GM19240 (cell line): Measurements from ENCODE around the gene COPG1.
A peak's percentile ranks its signal among the peaks of the same experiment; 100 is the strongest.

Experiments
- DNase-seq: peaks from one replicate; pipeline ENCODE4 v3.0.0; 2011; ENCODE audit warnings: low spot score; ENCODE audit not compliant: insufficient read length

The COPG1 gene

DNA sequence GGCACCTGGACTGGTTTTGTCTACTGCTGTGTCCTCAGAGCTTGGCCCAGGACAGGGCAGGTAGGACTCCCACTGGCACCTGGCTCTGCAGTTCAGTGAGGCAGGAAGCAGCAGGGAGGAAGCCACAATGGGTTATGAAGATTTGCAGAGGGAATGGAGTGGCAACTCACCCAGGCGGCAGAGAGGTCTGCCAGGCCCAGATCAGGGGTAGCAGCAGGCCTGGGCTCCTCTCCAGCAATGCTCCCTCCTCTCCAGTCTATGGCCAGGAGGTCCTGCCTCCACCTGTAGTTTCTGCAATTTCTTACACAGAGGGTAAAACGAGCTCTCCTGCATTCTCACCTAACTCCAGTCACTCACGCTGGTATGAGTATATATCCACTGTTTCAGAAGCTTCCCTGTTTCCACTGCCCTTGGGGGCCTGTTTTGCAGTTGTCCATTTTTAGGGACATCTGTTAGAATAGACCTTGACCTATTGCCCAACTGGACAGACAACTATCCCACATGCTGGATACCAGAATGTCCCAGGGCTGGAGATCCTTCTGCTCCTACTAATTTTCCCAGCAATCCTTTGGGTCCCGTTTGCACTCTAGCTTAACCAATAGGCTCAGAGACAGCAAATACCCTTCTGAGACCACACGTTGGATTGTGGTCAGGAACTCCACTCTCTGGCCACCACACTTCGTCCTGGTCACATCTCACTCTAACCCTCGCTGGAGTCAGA is 64.4 kb downstream of the COPG1 start:
- DNase-seq, result no peak

DNA sequence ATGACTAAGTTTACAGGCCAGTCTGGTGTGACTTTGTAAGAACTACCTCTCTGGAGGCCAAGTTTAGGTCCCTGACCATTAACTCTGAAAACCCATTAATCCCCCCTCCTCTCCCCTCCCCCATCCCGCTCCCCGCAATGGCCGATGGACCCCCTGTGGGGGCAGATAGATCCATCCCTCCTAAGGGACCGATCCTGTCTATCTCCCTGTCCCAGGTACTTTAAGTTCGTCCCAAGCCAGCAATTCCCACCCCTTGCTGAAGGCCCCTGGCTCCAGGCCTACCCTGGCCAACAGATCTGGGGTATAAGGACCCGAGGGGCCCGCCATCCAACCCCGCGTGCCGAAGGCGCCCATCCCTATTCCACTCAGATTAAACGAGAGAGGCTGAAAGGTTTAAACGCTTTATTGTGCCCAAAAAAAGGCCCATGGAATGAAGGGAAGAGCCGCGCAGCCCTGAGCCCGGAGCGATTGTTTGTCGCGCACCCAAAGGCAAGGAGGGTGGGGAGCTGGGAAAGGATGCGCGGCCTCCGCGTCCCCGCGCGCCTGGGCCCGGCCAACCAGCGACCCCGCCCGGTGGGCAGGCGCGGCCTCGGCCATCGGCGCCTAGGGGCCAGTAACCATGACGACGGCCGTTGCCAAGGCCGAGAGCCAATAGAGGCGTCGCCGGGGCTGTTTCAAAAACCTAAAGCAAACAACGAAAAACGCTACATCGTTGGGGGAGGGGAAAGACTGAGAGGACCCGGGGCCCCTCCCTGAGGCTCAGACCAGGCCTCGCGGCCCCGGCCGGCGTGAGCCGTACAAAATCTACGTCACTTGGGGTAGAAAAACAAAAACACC is 65.2 kb downstream of the COPG1 start:
- DNase-seq, result peak; percentile 57

DNA sequence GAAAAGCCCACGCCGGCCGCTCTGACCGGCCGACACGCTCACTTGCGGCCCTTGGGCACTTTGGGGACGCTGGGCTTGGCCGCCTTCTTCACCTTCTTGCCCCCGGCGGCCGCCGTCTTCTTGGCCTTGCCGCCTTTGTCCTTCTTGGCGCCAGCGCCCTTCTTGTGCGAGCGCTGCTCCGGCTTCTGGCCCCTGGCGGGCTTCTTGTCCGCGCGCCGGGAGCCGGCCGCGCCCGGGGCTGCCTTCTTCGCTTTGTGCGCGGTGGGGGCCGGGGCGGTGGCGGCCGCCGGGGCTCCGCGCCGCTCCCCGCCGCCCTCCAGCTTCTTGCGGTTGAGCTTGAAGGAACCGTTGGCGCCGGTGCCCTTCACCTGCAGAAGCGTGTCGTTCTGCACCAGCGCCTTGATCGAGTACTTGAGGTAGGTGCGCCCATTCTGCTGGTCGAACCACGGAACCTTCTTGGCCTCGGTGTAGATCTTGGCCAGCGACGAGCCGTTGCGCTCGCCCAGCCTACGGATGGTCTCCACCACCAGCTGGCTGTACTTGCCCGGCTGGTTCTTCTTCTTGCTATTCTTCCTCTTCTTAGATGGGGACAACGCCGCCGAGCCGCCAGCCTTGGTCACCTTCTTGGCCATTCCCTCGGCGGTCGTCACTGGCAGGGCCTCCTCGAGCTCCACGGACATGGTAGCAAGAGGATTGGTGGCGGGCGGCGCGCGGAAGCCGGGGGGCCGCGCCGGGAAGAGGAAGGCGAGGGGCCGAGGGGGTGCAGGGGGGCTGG is 66.0 kb downstream of the COPG1 start:
- no peak for DNase-seq

DNA sequence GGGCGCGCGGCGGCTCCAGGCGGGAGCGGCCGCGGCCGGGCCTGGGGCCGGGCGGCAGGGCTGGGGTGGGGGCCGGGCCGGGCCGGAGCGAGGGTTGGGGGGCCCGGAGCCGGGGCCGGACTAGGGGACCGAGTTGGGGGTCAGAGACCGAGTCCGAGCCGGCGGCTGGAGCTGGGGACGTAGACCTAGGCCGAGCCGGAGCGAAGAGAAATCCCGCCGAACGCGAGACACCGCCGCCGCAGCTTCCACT is 66.5 kb downstream of the COPG1 start:
- no peak for DNase-seq

DNA sequence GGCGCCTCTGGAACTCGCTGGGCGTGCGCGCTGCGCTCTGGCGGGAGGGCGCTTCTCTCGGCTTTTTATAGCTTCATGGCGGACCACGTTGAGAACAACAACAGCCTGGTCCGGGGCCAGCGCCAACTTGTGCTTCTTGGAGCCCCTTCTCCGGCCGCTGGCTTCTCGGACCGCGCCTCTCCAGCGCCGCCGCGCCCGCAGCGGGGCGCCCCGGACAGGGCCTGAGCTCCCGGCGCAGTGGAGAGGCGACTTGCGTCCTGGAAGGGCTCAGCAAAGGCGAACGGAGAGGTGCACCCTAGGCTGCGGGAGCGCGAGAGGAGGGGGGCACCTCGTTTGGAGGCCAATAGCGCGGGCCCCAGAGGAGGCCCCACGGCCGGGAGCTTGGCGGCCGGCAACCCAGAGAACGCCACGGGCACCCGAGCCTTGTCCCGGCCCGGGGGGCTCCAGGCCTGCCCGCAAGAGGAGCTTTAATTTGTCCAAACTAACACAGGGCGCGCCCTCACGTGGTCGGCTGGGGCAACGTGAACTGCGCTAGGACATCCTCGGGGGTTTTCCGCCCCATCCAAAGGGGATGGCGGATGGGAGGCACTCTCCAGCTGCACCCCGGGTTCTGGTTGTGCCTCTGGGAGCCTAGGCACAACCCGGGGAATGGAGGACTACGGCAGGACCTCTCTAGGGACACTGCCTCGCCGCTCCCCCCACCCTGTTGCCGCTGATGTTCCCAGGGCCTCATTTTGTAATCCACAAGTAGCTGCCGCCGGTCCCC is 67.0 kb downstream of the COPG1 start:
- peak; percentile 59 for DNase-seq

DNA sequence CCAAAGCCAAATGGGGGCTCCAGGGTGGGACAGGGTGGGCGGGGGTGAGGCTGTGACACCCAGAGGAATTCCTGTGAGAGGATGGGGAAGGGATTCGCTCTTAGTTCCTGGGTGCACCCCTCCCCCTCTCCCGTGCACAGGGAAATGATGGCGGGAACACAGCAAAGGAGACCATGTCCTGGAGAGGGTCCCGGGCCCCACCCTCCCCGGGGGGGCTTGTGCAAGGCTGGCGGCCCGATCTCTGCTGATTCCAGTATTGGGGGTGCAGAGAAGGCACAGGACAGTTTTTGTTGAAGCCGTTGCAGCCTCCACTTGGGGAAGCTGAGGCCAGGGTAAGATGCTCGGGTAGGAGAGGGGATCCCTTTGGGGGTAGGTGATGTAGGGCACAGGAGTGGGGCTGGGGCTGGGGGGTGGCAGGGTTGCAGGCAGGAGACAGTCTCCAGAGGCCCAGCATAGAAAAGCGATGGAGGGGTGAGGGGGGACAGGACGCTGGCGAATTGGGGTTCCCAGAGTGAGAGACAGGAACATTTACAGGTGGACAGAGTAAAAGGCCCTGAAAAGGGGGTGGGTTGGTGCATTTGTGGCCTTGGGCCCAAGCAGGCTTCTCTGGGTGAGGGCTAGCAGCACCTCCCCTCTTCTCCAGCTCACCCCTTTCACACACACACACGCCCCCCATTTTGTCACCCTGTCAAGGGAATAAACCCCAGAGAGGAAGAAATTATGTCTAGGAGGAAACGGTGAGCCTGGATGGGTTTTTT is 67.8 kb downstream of the COPG1 start:
- DNase-seq, result no peak

DNA sequence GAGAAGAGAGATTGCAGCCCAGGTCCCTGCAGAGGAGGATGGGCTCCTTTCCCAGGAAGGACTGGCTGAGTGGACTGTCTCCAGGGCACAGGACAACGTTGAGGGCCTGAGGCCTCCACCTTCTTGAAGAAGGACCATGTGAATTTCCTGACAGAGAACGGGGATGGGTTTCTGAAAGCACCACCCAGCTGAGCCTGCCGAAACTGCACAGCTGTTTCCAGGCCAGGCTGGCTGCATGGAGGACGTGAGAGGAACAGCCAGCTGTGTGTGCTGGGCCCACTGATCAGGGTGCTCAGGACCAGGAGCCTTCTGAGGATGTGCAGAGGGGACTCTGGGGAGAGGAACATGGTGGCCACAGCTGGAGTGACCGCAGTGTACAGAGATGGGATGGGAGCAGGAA is 68.4 kb downstream of the COPG1 start:
- no peak for DNase-seq

DNA sequence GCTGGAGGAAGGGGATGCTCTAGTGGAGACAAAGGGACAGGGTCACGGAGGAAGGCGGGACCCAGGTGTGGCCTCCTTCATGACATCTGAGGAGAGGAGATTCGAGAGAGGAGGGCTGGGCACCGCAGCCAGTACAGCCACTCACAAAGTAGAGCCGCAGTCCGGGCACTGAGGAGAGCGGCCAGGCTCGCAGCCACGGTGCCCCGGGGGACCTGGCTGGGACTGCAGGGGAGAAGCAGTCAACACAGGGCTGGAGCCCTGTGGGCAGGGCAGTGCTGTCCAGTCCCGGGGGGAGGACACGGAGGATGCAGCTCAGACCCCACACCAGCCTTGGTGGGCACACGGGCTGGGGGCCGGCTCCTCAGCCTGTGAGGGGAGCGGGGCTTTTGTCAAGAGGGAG is 69.5 kb downstream of the COPG1 start:
- DNase-seq, result no peak

DNA sequence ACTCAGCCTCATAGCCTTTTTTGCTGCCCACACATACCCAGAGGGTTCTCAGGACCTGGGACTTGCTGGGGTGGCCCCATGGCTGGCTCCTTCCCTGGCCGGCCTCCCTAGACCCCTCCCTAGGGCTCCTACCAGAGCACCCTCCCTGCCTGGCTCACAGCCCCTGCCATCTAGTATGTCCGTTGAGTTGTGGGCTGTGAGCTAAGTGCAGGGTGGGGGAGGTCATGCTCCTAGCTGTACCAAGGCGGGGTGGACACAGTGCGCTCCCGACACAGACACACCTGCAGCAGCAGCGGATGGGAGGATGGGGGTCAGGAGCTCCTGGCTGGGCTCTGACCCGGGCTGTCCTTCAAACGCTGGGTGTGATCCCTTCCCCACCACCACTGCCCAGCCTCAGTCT is 70.9 kb downstream of the COPG1 start:
- no peak for DNase-seq

DNA sequence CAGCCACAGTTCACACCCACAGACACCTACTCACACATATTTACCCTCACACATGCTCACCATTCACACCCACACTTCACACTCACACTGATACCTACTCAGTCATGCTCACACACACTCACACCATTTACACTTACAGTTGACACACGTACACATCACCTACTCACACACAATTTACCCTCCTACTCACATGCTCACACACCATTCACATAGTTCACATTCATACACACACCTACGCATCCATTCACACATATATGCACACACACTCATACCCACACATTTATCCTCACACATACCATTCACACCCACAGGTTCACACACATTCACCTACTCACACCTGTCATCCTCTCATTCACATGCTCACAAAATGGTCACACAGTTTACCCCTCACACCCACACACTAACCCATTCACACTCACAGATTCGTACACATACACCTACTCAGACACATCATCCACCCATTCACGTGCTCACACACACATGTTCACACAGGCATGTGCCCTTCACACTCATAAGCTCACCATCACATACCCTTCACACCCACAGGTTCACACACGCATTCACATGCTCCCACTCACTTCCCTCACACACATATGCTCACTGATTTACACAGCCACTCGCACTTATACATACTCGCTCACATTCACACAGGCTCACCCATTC is 71.5 kb downstream of the COPG1 start:
- no peak for DNase-seq

DNA sequence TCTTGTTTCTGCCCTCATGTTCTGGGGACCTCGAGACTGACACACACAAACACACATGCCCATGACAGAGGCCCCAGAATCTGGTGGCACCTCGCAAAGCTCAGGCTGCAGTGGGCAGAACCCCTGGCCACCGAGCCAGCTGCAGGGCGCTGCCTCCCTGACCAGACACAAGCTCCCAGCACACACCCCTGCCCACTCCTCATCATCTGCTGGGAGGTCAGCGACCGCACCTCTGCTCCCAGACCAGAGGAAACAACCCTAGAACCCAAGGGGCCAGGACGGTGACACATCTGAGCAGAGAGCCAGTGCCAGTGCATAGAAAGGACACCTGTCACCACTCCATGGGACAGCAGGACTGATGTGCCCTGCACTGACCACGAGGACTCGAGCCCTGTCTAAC is 72.5 kb downstream of the COPG1 start:
- no peak for DNase-seq

DNA sequence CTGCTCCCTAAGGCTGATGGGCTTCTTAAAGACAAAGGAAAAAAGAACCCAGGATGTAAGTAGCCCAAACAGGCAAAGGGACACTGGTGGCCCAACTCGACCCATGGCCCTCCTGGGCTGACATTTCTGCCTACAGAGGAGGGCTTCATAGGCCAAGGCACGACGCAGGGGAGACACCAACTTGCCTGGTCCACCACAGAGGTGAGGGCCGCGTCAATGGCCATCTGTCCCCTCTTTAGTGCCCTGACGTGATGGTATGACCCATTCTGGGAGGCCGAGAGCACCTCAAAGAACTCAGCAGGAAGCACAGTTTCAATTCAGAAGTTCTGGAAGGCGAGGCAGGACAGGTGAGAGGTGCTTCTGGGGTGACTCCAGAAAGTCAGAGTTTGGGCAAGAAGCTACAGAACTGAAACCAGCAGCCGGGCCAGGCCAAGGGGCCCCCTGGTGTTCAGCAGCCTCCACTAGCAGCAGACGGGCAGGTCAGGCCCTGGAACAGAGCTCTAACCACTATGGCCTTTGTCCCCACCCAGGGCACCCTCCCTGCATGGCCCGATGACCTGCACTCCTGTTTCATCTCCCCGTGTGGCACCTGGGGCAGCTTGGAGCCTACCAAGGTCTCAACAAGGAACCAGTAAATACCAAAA is 74.4 kb downstream of the COPG1 start:
- DNase-seq, result peak; percentile 61

DNA sequence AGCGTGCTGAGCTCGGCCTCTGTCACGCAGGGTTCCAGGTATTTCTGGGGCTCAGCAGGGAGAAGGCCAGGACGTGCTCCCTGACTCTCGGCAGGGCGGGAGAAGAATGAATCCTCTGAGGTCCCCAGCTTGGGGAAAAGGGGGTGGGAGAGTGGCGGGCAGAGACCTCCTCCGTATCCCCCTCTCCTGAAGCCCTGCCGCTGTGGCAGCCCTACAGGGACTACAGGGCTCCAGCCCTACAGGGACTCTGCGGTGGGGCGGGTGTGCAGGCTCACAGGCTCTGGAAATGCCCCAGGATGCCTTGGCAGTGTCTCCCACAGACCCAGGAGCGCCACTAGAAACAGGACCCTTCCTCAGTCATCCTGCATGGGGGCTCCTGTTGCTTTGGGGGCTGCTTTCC is 75.4 kb downstream of the COPG1 start:
- no peak for DNase-seq

DNA sequence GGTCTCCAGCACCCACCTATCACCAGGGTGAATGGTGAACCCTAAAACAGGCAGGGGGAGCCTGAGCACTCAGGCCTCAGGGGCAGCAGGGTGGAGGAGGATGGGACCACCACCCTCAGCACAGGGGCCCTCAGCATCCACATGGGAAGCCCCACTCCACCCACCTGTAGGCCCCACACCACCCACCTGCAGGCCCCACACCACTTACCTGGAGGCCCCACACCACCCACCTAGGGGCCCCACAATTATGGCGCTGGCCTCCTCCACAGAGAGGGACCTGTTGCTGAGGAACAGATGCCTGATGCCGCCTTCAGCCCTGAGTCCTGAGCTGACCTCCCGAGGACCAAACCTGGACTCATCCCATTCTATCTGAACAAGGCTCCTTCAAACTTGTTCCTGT is 76.0 kb downstream of the COPG1 start:
- no peak for DNase-seq

DNA sequence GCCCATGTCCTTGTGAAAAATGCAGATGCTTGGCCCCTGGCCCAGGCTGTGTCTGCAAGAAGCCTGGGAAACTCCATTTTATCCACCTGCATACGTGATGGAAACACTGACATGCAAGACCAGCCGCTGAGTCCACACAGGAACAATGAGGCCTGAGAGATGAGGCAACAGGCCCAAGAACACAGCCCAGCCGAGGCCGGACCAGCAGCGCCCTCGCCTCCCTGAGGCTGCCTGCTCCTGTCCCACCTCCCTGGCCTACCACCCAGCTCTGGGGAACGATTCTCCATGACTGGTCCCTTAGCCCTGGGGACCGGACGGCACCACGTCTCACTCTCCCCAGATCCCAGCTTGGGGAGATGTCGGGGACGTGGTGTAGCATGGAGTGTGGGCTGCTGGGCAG is 76.7 kb downstream of the COPG1 start:
- no peak for DNase-seq

DNA sequence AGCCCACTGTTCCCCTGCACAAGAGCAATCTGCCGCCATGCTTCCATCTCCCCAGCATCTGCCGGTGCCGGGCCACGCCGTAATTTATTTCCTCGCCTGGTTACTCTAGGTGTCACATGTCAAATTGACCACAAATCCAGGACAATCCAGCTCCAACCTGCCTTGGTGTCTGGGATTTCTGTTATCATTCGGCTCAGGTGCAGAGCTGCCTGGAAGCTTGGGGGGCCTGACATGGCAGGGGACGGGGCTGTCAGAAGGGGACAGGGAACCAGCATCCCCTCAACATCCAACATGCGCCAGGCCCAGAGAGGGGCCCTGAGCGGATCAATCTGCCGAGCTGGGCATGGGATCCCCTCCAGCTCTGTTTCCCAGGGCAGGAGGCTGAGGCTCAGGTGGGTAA is 77.2 kb downstream of the COPG1 start:
- no peak for DNase-seq
